ENCODE data around the gene TRAPPC8.

The TRAPPC8 gene

DNA sequence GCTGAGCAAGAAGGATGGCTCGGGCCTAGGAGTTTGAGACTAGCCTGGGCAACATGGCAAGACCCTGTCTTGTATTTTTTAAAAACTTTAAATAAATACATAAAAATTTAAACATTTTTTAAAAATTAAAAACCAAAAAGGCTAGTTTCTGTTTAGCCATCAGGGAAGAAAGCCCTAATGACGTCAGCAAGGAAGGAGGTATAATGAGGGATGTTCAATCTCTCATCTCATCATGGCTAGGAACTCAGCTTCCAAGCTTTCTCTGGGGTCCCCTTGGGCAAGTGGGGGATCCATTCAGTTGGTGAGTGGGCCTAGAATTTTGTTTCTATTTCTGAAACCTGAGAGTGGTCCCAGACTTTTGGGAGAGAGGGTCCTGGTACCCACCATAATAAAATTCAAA lies 147.2 kb downstream of the TRAPPC8 start:
- DNase-seq (ENCODE audit: low read depth, low spot score) = no peak

DNA sequence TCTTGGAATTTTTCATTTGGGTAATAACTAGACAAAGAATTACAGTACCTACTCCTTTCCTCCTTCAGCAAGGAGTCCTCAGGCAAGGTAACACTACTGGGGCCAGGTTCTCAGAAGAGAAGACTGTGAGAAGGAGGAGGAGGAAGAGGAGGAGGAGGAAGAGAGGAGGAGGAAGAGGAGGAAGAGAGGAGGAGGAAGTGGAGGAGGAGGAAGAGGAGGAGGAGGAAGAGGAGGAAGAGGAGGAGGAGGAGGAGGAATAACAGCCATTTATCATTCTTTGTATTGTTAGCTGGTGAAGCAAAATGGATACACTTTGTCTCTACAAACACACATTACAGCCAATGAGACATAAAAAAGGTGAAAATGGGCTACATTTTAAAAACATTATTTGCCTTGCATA lies 149.4 kb downstream of the TRAPPC8 start:
- no peak for DNase-seq (ENCODE audit: low read depth, low spot score)

DNA sequence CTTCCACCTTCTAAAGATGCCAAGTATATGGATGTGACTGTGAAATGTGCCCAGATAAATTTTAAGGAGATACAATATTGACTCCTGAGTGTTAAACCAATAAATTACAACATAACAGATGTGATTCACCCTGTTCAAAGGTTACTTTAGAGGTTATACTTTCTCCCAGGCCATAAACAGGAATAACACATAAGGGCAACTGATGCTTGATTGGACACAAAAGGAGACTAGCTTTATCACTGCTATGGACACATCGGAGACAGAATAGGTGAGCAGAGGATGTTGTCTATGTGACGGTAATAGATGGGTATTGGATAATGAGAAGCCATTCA lies 150.4 kb downstream of the TRAPPC8 start:
- DNase-seq (ENCODE audit: low read depth, low spot score) = no peak

DNA sequence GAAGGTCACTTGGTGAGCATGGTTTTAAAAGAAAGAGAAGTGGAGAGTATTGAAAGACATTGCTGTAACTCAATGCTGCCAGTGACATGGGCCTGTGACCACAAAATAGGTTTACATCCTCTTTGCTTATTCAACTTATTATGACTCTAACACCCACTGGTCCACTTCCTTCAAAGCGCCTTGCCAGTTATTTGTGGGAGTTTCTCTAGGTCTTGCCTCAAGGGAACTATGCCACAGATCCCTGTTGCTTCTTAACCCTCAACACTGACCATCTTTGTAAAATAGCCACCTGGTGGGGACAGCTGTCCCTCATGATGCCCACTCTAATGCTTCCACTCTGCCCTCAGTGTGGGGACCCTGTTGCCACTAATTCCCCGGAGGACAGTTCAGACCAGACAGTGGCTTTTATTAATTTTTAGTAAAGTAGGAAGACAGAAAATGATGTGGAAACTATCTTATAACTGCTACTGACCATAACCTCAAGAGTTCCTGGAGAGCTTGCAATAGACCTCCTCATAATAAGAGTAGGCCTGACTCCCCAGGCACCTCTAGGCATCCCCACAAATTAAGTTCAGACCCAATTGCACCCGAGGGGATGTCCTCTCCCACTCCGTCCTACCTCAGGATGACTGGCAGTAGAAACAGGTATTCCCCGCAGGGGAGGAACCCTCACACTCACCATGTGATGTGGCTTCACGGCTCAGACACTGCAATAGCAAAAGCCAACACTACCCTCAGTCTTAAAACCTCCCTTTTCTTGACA lies 150.9 kb downstream of the TRAPPC8 start:
- no peak for DNase-seq (ENCODE audit: low read depth, low spot score)

DNA sequence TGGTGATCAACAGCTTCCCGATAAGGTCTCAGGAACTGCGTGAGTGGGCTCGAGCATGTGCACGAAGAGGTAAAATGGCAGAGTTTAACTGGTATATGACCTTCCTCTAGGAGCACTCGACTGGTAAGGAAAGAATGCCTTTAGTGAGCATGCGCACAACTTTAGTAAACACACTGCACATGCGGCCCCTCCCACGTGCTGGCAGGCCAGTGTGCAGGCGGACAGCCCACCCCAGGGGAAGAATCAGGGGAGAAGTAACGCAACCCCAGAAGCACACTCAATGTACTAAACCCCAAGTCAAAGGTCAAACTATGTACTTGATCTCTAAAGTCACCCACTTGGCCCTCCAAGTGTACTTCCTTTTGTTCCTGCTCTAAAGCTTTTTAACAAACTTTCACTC lies 153.5 kb downstream of the TRAPPC8 start:
- DNase-seq (ENCODE audit: low read depth, low spot score) = no peak

DNA sequence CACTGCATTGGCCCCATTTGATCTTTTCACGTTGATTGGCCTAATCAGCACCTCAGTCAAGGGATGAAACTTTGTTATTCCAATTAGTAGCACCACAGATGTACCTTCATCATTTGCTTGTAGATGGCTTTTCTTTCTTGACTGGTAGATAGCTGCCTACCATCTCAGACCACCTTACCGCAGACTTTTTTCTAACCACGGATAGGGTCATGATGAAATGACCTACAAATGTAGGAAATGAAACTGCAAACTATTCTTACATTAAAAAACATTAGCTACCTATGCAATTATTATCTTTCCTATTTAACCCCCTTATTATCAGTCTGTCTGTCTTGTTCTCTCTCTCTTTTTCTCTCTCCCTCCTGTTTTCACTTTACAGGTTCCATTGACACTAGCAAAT lies 159.9 kb downstream of the TRAPPC8 start:
- no peak for DNase-seq (ENCODE audit: low read depth, low spot score)
